Spleen (tissue), 11 donors: ENCODE data around the gene FBXO40. TPM values are rescaled to one million over a fixed set of nuclear protein-coding genes. Genes with fewer than 3 reads are reported as not detected.

ENCODE experiments used
- DNase-seq: peaks from one replicate; pipeline ENCODE4 v3.0.0-alpha.2; 2020
- H3K27ac ChIP-seq, 8 donors: fragments of 200-600 bp; sonication (generic) in 7 of 8; 1 replicate in 4 of 8; 2 replicates in 4 of 8; pipeline versions ENCODE4 v1.5.0 to v1.8.0; 2016 to 2021; ENCODE audit warnings: inconsistent platforms in 4 of 8, mild to moderate bottlenecking in 4 of 8, moderate library complexity in 1 of 8
- H3K27me3 ChIP-seq, 7 donors: fragments of 200-600 bp; sonication (generic) in 6 of 7; replicated peaks in 1 of 7; 1 replicate in 4 of 7; 2 replicates in 3 of 7; pipeline versions ENCODE4 v1.5.0 to v1.8.0; 2016 to 2021; ENCODE audit warnings: inconsistent platforms in 3 of 7, mild to moderate bottlenecking in 1 of 7
- H3K36me3 ChIP-seq, 6 donors: fragments of 200-600 bp; sonication (generic) in 5 of 6; 1 replicate in 4 of 6; 2 replicates in 2 of 6; pipeline versions ENCODE4 v1.5.0 to v1.8.0; 2016 to 2021; ENCODE audit warnings: inconsistent platforms in 2 of 6
- H3K4me1 ChIP-seq, 6 donors: fragments of 200-600 bp; sonication (generic) in 5 of 6; 1 replicate in 3 of 6; 2 replicates in 3 of 6; pipeline versions ENCODE4 v1.5.0 to v1.8.0; 2016 to 2021; ENCODE audit warnings: inconsistent platforms in 3 of 6
- H3K4me3 ChIP-seq, 8 donors: fragments of 200-600 bp; sonication (generic) in 7 of 8; 1 replicate in 4 of 8; 2 replicates in 4 of 8; pipeline versions ENCODE4 v1.5.0 to v1.8.0; 2016 to 2021; ENCODE audit warnings: inconsistent platforms in 4 of 8, mild to moderate bottlenecking in 4 of 8, moderate library complexity in 2 of 8
- H3K9me3 ChIP-seq, 8 donors: fragments of 200-600 bp; sonication (generic) in 7 of 8; 1 replicate in 4 of 8; 2 replicates in 4 of 8; pipeline versions ENCODE4 v1.5.0 to v1.8.0; 2016 to 2021; ENCODE audit warnings: inconsistent platforms in 4 of 8
- CTCF ChIP-seq, 11 experiments: fragments of 200-600 bp in 7 of 11; fragments of 450-650 bp in 4 of 11; sonication (generic) in 4 of 11; IDR thresholded peaks in 8 of 11; conservative IDR thresholded peaks in 3 of 11; 1 replicate in 7 of 11; 2 replicates in 4 of 11; pipeline versions ENCODE4 v1.4.0 to v1.8.0; 2016 to 2021; ENCODE audit warnings: antibody characterized with exemption in 11 of 11, inconsistent platforms in 4 of 11, mild to moderate bottlenecking in 1 of 11
- POLR2A ChIP-seq, 3 donors: fragments of 450-650 bp; IDR thresholded peaks; one replicate each; pipeline ENCODE4 v1.5.1; 2017; ENCODE audit warnings: antibody characterized with exemption in 3 of 3, mild to moderate bottlenecking in 1 of 3
- POLR2AphosphoS5 ChIP-seq, 3 donors: sonication (generic); formaldehyde crosslinking; IDR thresholded peaks; one replicate each; pipeline ENCODE4 v1.5.1; 2017; ENCODE audit warnings: antibody characterized with exemption in 3 of 3
- WGBS, 5 donors: extraction: QIAGEN DNeasy Blood & Tissue Kit in 3 of 5; methylation state at CpG; one replicate each; pipeline versions ENCODE4 v1.1.5 to v1.1.7; 2013 to 2018; 5-methylcytosine and 5-hydroxymethylcytosine counted together
- intact Hi-C: fragments of 100-400 bp; cut with DNase I; formaldehyde crosslinking; loops from one replicate; pipeline ENCODE4 v1.15.0; 2023; ENCODE audit warnings: low total_unique reads
- polyA plus RNA-seq, 3 donors: library from polyadenylated mRNA; stranded (reverse); fragments of 200-250 nt; gene quantifications; one replicate each; pipeline ENCODE4 v1.2.1, GENCODE V29; 2013
- small RNA-seq, 4 donors: library from RNA; depleted of rRNA; stranded (forward); fragments of <200 nt; gene quantifications; one replicate each; pipeline ENCODE3, GENCODE V24; 2016
- total RNA-seq, 7 donors: library from RNA; depleted of rRNA in 3 of 7; stranded (reverse); fragments of >200 nt in 3 of 7; fragmentation: NEBNext Ultra II Directional in 4 of 7; extraction: Animal tissue kit (Norgen Biotek cat#: 25700) in 4 of 7; gene quantifications; one replicate each; pipeline versions ENCODE4 v1.1.0 to v1.2.1, GENCODE V29; 2016 to 2021
- donor health status: healthy with polysubstance abuse.
- donor health status: DM: no; HTN: no; CAD: no; lungs with moderate emphysema.
- donor health status: DM: no; HTN: no; CAD: no.
- donor health status: Bipolar disorder and iron deficiency.
- donor health status: healthy.
- donor health status: DM: no; HTN: no; CAD: no.
- donor health status: DM: yes; HTN: yes; CAD: no.

FBXO40 gene
- total and polyA plus RNA-seq, 10 donors = not detected

GRCh38 chr3:121667333-121667732 is 74.2 kb downstream of the FBXO40 start:
- DNase-seq = no peak
- H3K27me3 ChIP-seq = no peaks in the 10 kb centered on the region
- peak overlapping the region in 1 of 8 donors; percentile 36 for H3K4me3 ChIP-seq
- no peaks in the 10 kb centered on the region for H3K9me3 ChIP-seq
- peaks cover 11 to 99% (median 76%) of the 10 kb centered on the region in 6 donors for H3K36me3 ChIP-seq
- H3K27ac ChIP-seq = peak overlapping the region in 7 of 8 donors; percentile 52 to 85 (median 63)
- peaks cover 0 to 29% (median 0%) of the 10 kb centered on the region in 6 donors for H3K4me1 ChIP-seq
- WGBS, 5 donors = 43 to 70% (median 66%) methylated on average over 4 of the region's 4 CpGs
- intact Hi-C loops = no loop called here
- TF ChIP-seq POLR2AphosphoS5 (IDR thresholded peaks at IDR 0.05) (peak in 1 of 3 donors; percentile 44), CTCF (IDR thresholded peaks at IDR 0.05 in 8 of 11, conservative IDR thresholded peaks at IDR 0.05 in 3 of 11) (no peak)

- TF ChIP-seq POLR2AphosphoS5 (IDR thresholded peaks at IDR 0.05) (no peak), POLR2A (IDR thresholded peaks at IDR 0.05) (no peak), CTCF (IDR thresholded peaks at IDR 0.05 in 8 of 11, conservative IDR thresholded peaks at IDR 0.05 in 3 of 11) (no peak)
- no peak for DNase-seq
- peaks cover 0 to 29% (median 0%) of the 10 kb centered on the region in 6 donors for H3K4me1 ChIP-seq
- H3K36me3 ChIP-seq = peaks cover 11 to 99% (median 67%) of the 10 kb centered on the region in 6 donors
- no peaks in the 10 kb centered on the region for H3K9me3 ChIP-seq
- H3K27me3 ChIP-seq = no peaks in the 10 kb centered on the region
- peak overlapping the region in 5 of 8 donors; percentile 10 to 85 (median 75) for H3K27ac ChIP-seq
- intact Hi-C loops = no loop called here
- no peak overlapping the region for H3K4me3 ChIP-seq
Observed at GRCh38 chr3:121670676-121671075, 77.5 kb downstream of the FBXO40 start.

- no peak for TF ChIP-seq POLR2A (IDR thresholded peaks at IDR 0.05)
- no peak for TF ChIP-seq CTCF (IDR thresholded peaks at IDR 0.05 in 8 of 11, conservative IDR thresholded peaks at IDR 0.05 in 3 of 11)
- TF ChIP-seq POLR2AphosphoS5 (IDR thresholded peaks at IDR 0.05) = no peak
- Histone ChIP-seq H3K27ac (no peak overlapping the region), H3K27me3 (no peaks in the 10 kb centered on the region), H3K4me1 (no peaks in the 10 kb centered on the region), H3K36me3 (peaks cover 3 to 100% (median 70%) of the 10 kb centered on the region in 6 donors), H3K9me3 (no peaks in the 10 kb centered on the region), H3K4me3 (no peak overlapping the region)
- DNase-seq = no peak
- WGBS, 5 donors = 92 to 97% (median 95%) methylated on average over 2 of the region's 2 CpGs
- intact Hi-C loops = no loop called here
Observed at GRCh38 chr3:121677141-121677540, 84.0 kb downstream of the FBXO40 start.

Small RNA genes lying within 50 kb of the gene (small RNA-seq; reads per million reads assigned to genes)
- 0 reads per million in 4 donors for gene RNU4-62P

Other genes with a start within 250 kb of the FBXO40 start
- 1 to 10 TPM in 5 of 7 donors, under 1 TPM in 2; 0.76 to 4.7 (median 2.2) TPM for gene POLQ, start 47.4 kb upstream of the FBXO40 start, total RNA-seq
- gene POLQ, start 47.4 kb upstream of the FBXO40 start, polyA plus RNA-seq = under 1 TPM; 0.50 to 0.88 (median 0.77) TPM
- gene ARGFX, start 25.4 kb upstream of the FBXO40 start, total RNA-seq = not detected
- gene ARGFX, start 25.4 kb upstream of the FBXO40 start, polyA plus RNA-seq = not detected
- gene HCLS1, start 67.5 kb downstream of the FBXO40 start, total RNA-seq = 100 to 1,000 TPM; 238 to 554 (median 467) TPM
- 100 to 1,000 TPM; 207 to 244 (median 243) TPM for gene HCLS1, start 67.5 kb downstream of the FBXO40 start, polyA plus RNA-seq
- gene GOLGB1, start 156.4 kb downstream of the FBXO40 start, total RNA-seq = 10 to 100 TPM; 41.7 to 87.0 (median 62.6) TPM
- 10 to 100 TPM in 2 of 3 donors, 1 to 10 TPM in 1; 7.2 to 11.0 (median 10.5) TPM for gene GOLGB1, start 156.4 kb downstream of the FBXO40 start, polyA plus RNA-seq
- gene IQCB1, start 241.7 kb downstream of the FBXO40 start, total RNA-seq = 10 to 100 TPM; 24.7 to 39.1 (median 27.2) TPM
- 10 to 100 TPM; 14.9 to 26.0 (median 18.6) TPM for gene IQCB1, start 241.7 kb downstream of the FBXO40 start, polyA plus RNA-seq
- gene EAF2, start 241.8 kb downstream of the FBXO40 start, total RNA-seq = 10 to 100 TPM; 24.9 to 60.6 (median 33.6) TPM
- 10 to 100 TPM; 32.4 to 53.7 (median 36.9) TPM for gene EAF2, start 241.8 kb downstream of the FBXO40 start, polyA plus RNA-seq